Measurements from ENCODE around the gene ATP11B. TPM values are rescaled to one million over a fixed set of nuclear protein-coding genes. Genes with fewer than 3 reads are reported as not detected.

ATP11B gene
- polyA plus RNA-seq, 6 donors from 2014 or later: 21.4 to 41.7 (median 27.8) TPM

DNA sequence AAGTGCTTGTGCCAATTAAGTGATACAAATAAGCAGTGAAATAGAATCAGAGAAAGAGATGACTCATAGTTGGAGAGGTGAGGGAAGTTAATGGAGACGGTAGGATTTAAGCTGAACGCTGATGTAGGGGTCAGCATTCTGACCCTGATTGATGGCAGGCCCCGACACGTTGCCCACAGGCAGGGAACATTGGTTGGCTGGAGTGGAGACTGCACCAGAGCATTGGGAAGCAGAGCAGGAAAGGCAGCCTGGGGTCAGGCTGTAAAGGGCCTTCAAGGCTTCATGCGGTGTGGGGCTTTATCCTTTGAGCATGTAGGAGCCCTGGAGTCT, 118.4 kb downstream of the ATP11B start:
- no peak for ATAC-seq (ENCODE audit: low read depth in 2 of 2)
- H3K9me3 Mint-ChIP-seq: no peaks in the 10 kb centered on the region
- DNase-seq: no peak
- H3K4me1 Mint-ChIP-seq: peaks cover 2 to 4% (median 4%) of the 10 kb centered on the region in 3 donors
- H3K27ac Mint-ChIP-seq: peak overlapping the region in 3 of 6 donors; percentile 23 to 49 (median 38)
- no peaks in the 10 kb centered on the region for H3K27me3 Mint-ChIP-seq
- H3K36me3 Mint-ChIP-seq: peaks cover 0 to under 1% of the 10 kb centered on the region in 2 donors
- no peak overlapping the region for H3K4me3 Mint-ChIP-seq

DNA sequence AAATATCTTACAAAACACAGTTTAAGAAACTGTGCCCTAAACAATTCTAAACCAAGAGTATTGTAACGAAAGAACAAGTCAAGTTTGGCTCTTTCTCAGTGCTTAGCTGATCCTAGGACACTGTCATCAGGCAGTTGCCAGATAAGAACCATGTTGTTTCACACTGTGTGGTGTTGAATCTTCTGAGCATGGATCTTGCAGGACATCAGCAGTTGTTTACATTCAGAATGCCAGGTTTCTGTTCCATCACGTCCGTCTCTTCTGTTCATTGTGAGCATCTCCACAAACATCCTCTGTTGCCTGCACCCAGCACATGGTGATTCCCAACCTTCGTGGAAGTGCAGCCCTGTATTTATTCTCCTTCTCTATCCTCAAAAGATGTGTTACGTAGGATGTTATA, 119.2 kb downstream of the ATP11B start:
- H3K36me3 Mint-ChIP-seq: peaks cover 0 to 7% of the 10 kb centered on the region in 2 donors
- peaks cover 2 to 4% (median 4%) of the 10 kb centered on the region in 3 donors for H3K4me1 Mint-ChIP-seq
- peak overlapping the region in 2 of 6 donors; percentile 34 to 47 for H3K27ac Mint-ChIP-seq

DNA sequence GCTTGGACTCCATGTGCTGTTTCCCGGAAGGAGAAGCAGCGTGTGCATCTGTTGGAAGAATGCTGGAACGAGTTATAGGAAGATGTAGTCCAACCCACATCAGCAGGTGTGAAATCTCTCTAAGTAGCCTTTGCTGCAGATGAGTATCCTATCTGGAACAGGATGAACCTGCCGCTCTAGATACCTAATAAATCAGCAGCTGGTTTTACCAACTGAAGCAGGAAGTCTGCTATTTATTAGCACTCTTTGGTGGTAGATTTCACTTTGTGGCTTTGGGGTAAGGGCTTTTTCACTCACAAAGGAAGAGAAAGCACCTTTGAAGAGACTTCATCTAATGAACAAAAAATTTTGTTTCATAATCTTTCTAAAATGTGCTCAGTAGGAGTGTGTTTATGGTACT, 120.6 kb downstream of the ATP11B start:
- Mint-ChIP-seq H3K9me3 (no peaks in the 10 kb centered on the region), H3K27me3 (no peaks in the 10 kb centered on the region), H3K36me3 (peaks cover 0 to 7% of the 10 kb centered on the region in 2 donors), H3K4me1 (peaks cover 2 to 4% (median 4%) of the 10 kb centered on the region in 3 donors), H3K27ac (peak overlapping the region in 1 of 6 donors; percentile 32), H3K4me3 (no peak overlapping the region)
- ATAC-seq (ENCODE audit: low read depth in 2 of 2) (no peak), DNase-seq (no peak)

More for the DNA sequence above, 119.2 kb downstream of the ATP11B start:
- Mint-ChIP-seq H3K9me3 (no peaks in the 10 kb centered on the region), H3K27me3 (no peaks in the 10 kb centered on the region), H3K4me3 (no peak overlapping the region)
- ATAC-seq (ENCODE audit: low read depth in 2 of 2) (no peak), DNase-seq (no peak)

DNA sequence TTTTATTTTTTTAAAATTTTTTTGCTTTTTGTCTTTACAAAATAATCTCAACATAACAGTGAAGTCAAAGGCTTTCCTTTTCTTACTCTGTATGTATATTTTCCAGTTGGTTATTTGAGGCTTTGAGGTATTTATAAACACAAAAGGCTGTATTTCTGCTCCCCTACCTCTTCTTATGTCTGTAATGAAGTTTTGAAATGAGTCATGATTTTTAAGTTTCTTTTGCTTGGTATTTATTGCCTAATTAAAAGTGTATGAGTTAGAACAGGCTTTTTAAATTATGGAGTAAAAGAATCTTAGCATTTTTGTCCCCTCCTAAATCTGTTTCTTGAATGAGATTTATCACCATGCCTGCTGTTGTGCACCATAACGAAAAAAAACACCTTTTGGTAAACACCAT, 121.0 kb downstream of the ATP11B start:
- Mint-ChIP-seq H3K27me3 (no peaks in the 10 kb centered on the region), H3K36me3 (peaks cover 0 to 7% of the 10 kb centered on the region in 2 donors), H3K27ac (no peak overlapping the region), H3K4me3 (no peak overlapping the region), H3K4me1 (peaks cover 2 to 4% (median 4%) of the 10 kb centered on the region in 3 donors), H3K9me3 (no peaks in the 10 kb centered on the region)
- no peak for ATAC-seq (ENCODE audit: low read depth in 2 of 2)
- no peak for DNase-seq

DNA sequence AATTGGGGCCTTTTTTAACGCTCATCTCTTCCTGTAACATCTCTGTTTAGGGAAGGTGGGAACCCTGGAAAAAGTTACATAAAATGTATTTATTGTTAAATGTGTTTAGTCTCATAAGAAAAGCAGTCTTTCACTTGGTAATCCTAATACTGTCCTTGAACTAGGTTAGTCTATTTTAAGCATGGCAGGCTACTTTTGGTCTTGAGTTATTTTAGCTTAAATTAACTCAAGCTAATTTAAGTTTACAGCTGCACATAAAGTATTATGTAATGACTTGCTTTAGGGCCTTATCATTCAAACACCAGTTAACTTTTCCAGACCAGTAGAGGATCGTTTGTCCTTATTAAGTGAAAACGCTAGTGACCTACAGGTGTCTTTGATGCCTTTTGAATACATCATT, 123.8 kb downstream of the ATP11B start:
- H3K4me3 Mint-ChIP-seq: no peak overlapping the region
- peaks cover 0 to 4% (median 2%) of the 10 kb centered on the region in 3 donors for H3K4me1 Mint-ChIP-seq
- no peaks in the 10 kb centered on the region for H3K27me3 Mint-ChIP-seq
- H3K27ac Mint-ChIP-seq: no peak overlapping the region
- peaks cover 0 to 7% of the 10 kb centered on the region in 2 donors for H3K36me3 Mint-ChIP-seq
- DNase-seq: no peak
- H3K9me3 Mint-ChIP-seq: no peaks in the 10 kb centered on the region
- no peak for ATAC-seq (ENCODE audit: low read depth in 2 of 2)

DNA sequence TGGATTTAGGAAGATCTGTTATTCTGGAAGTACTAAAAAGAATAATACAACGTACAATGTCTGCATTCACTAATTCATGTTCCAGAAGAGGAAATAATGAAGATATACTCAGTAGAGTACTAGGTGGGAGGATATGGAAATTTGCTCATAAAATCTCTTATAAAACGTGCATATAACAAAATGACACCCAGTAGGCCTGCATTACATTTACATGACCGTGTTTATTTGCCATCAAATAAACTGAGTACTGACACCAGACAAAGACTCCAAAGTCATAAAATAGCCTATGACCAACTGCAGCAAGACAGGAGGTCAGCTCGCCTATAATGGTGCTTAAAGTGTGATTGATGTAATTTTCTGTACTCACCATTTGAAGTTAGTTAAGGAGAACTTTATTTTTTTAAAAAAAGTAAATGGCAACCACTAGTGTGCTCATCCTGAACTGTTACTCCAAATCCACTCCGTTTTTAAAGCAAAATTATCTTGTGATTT, 126.6 kb downstream of the ATP11B start:
- Mint-ChIP-seq H3K27me3 (no peaks in the 10 kb centered on the region), H3K36me3 (peaks cover 0 to 16% of the 10 kb centered on the region in 2 donors), H3K4me1 (peaks cover 0 to 6% (median 2%) of the 10 kb centered on the region in 3 donors), H3K4me3 (no peak overlapping the region), H3K9me3 (peaks cover 0 to 1% (median 0%) of the 10 kb centered on the region in 7 donors), H3K27ac (peak overlapping the region in 1 of 6 donors; percentile 28)
- no peak for ATAC-seq (ENCODE audit: low read depth in 2 of 2)
- DNase-seq: no peak

DNA sequence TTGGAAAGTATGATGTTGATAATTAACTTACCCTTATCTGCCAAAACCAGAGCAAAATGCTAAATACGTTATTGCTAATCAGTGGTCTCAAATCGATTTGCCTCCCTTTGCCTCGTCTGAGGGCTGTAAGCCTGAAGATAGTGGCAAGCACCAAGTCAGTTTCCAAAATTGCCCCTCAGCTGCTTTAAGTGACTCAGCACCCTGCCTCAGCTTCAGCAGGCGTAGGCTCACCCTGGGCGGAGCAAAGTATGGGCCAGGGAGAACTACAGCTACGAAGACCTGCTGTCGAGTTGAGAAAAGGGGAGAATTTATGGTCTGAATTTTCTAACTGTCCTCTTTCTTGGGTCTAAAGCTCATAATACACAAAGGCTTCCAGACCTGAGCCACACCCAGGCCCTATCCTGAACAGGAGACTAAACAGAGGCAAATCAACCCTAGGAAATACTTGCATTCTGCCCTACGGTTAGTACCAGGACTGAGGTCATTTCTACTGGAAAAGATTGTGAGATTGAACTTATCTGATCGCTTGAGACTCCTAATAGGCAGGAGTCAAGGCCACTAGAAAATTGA, 127.3 kb downstream of the ATP11B start:
- Mint-ChIP-seq H3K27ac (peak overlapping the region in 1 of 6 donors; percentile 42), H3K27me3 (no peaks in the 10 kb centered on the region), H3K9me3 (peaks cover 0 to 6% (median 0%) of the 10 kb centered on the region in 7 donors), H3K4me1 (peaks cover 0 to 13% (median 9%) of the 10 kb centered on the region in 3 donors), H3K36me3 (peaks cover 0 to 20% of the 10 kb centered on the region in 2 donors), H3K4me3 (no peak overlapping the region)
- ATAC-seq (ENCODE audit: low read depth in 2 of 2) (no peak), DNase-seq (no peak)

DNA sequence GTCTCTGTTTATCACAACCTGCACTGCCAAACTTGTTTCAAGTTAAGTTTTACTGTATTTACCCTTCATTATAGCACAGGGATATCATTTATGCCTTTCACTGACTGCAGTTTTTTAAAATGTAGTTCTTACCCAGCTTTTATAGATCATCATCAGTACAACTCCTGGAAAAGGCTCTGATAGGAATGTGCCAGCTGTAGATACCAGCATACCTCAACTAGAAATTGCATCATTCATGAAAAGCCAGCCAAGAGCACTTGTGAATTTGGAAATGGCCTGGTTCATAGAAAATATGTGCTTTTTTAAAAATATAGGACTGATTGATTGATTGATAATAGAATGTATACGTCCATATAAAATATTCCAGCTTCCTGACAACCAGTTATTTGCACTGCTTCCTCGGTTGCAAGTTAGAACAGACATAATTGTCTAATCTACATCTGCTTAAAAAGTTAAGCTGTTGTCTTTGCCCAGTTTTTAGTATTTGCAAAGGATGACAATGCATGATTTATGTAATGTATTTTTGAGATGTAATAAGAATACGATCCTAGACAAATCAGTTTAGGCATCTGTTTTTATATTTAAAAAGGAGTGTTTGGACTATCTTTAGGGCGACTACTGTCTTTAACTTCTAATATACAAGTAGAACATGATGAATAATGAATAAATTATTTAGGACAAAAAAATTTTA, 128.5 kb downstream of the ATP11B start:
- H3K9me3 Mint-ChIP-seq: peaks cover 0 to 12% (median 1%) of the 10 kb centered on the region in 7 donors
- ATAC-seq (ENCODE audit: low read depth in 2 of 2): no peak
- peak overlapping the region in 1 of 6 donors; percentile 47 for H3K27ac Mint-ChIP-seq
- peaks cover 5 to 17% (median 15%) of the 10 kb centered on the region in 3 donors for H3K4me1 Mint-ChIP-seq
- DNase-seq: no peak
- H3K36me3 Mint-ChIP-seq: peaks cover 0 to 19% of the 10 kb centered on the region in 2 donors
- H3K27me3 Mint-ChIP-seq: no peaks in the 10 kb centered on the region
- H3K4me3 Mint-ChIP-seq: no peak overlapping the region

DNA sequence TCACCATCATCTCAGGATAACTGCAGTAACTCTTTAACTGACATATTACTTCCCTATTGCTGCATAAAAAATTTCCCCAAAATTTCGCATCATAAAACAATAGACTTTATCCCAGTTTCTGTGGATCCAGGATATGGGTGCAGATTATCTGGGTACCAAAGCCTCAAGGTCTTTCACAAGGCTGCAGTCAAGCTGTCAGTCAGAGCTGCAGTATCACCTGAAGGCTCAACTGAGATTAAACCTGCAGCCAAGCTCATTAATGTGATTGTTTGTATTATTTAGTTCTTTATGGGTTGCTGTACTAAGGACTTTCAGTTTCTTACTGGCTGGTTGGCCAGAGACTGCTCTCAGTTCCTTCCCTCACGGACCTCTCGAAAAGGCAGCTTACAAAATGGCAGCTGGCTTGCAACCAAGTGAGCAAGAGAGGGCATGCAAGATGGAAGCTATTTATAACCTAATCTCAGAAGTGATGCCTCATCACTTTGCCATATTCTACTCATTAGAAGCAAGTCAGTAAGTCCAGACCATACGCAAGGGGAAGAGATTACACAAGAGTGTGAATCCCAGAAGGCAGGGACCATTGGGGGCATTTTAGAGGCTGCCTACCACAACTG, 132.1 kb downstream of the ATP11B start:
- H3K27ac Mint-ChIP-seq: peak overlapping the region in 3 of 6 donors; percentile 3 to 54 (median 40)
- DNase-seq: no peak

DNA sequence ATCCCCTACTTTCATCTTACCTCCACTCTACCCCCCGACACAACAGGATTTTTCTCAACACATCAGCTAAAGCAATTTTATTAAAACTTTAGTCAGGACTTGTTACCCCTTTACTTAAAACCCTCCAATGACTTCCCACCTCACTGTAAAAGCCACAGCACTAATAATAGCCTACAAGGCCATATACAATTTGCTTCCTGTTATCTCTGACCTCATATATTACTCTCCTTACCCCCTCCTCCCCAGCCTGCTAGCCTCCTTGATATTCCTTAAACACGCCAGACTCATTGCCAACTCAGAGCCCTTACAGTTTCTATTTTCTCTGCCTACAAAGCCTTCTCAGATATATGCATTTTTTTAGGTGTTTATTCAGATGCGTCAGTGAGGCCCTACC, 132.6 kb downstream of the ATP11B start:
- H3K27me3 Mint-ChIP-seq: no peaks in the 10 kb centered on the region
- no peak for DNase-seq
- peaks cover 7 to 13% of the 10 kb centered on the region in 2 donors for H3K36me3 Mint-ChIP-seq
- H3K27ac Mint-ChIP-seq: peak overlapping the region in 3 of 6 donors; percentile 11 to 62 (median 54)
- peak overlapping the region in 2 of 8 donors; percentile 29 to 42 for H3K4me3 Mint-ChIP-seq
- peaks cover under 1 to 18% (median 5%) of the 10 kb centered on the region in 7 donors for H3K9me3 Mint-ChIP-seq
- no peak for ATAC-seq (ENCODE audit: low read depth in 2 of 2)
- H3K4me1 Mint-ChIP-seq: peaks cover 9 to 17% (median 15%) of the 10 kb centered on the region in 3 donors

More for the DNA sequence above, 132.1 kb downstream of the ATP11B start:
- Mint-ChIP-seq H3K4me3 (no peak overlapping the region), H3K4me1 (peaks cover 9 to 17% (median 15%) of the 10 kb centered on the region in 3 donors), H3K27me3 (no peaks in the 10 kb centered on the region), H3K9me3 (peaks cover 0 to 16% (median 3%) of the 10 kb centered on the region in 7 donors), H3K36me3 (peaks cover 5 to 13% of the 10 kb centered on the region in 2 donors)
- no peak for ATAC-seq (ENCODE audit: low read depth in 2 of 2)

DNA sequence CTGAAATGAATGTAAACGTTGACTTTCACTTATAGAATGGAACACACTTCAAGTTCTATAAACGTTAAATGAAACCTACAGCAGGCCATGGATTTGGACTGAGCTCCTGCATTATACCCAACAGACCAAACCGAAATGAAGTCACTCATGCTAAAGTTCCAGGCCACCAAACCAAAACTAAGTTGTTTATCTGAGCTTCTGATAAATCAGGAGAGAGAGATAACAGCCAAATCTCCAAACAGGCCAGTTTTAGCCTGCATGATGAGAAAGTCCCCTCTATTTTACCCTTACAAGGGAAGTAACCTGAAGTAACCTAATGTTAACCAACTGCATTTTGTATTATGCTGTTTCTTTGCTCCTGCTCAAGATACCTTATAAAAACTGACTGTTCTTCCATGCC, 142.5 kb downstream of the ATP11B start:
- ATAC-seq (ENCODE audit: low read depth in 2 of 2) (no peak), DNase-seq (no peak)
- Mint-ChIP-seq H3K36me3 (peaks cover 8 to 9% of the 10 kb centered on the region in 2 donors), H3K27me3 (no peaks in the 10 kb centered on the region), H3K4me3 (no peak overlapping the region), H3K27ac (peak overlapping the region in 1 of 6 donors; percentile 27), H3K4me1 (peaks cover 0 to 12% (median 6%) of the 10 kb centered on the region in 3 donors), H3K9me3 (peaks cover 4 to 20% (median 16%) of the 10 kb centered on the region in 7 donors)

DNA sequence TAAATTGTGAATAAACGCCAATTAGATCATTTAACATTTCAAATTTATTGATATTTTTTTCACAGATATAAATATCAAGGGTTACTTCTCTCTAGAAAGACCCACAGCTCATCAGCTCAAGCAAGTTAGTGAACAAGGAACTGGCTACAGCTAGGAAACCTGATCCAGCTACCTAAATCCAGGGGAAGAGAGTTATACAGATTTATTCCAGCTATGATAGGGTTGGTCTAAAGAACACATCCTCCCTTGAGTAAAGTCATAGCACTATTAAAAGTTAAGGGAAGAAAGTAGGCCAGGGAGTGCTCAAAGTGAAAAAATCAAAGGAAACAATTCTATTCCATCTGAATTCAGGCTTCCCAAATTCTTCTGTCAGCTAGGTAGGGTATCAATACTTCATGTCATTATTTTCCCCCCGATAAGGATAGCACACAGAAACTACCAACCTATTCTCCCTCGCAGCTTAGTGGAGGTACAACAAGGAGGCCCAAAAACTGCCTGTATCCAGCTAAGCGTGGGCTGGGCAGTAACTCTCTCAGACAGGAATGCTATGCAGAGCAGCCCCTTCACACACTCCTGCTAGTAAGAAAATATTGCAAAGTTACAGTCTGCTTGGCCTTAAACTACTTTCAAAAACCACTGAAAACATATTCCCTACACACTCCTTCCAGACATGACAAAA, 143.1 kb downstream of the ATP11B start:
- Mint-ChIP-seq H3K27me3 (no peaks in the 10 kb centered on the region), H3K4me1 (peaks cover 0 to 12% (median 6%) of the 10 kb centered on the region in 3 donors), H3K9me3 (peaks cover 3 to 16% (median 15%) of the 10 kb centered on the region in 7 donors), H3K4me3 (no peak overlapping the region), H3K36me3 (peaks cover 8 to 9% of the 10 kb centered on the region in 2 donors), H3K27ac (no peak overlapping the region)
- no peak for DNase-seq
- no peak for ATAC-seq (ENCODE audit: low read depth in 2 of 2)

DNA sequence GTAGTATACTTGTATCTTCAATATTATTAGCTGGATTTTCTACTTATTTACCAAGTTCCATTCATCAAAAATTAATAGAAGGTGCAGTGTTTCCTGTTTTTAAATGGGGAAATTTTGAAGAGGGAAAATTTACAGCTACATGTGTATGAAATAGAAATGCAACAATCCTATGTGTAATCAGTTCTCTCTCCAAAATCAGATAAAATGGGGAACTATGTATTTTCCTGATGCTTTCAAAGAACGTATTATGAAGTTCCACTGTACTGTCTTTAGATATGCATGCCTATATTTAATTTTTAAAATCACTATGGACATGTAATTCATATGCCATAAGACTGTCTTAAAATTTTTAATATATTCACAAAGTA, 143.6 kb downstream of the ATP11B start:
- H3K27ac Mint-ChIP-seq: no peak overlapping the region
- ATAC-seq (ENCODE audit: low read depth in 2 of 2) (no peak), DNase-seq (no peak)
- H3K9me3 Mint-ChIP-seq: peaks cover 3 to 14% (median 11%) of the 10 kb centered on the region in 7 donors
- H3K4me3 Mint-ChIP-seq: no peak overlapping the region
- peaks cover 0 to 12% (median 6%) of the 10 kb centered on the region in 3 donors for H3K4me1 Mint-ChIP-seq
- H3K27me3 Mint-ChIP-seq: no peaks in the 10 kb centered on the region
- peaks cover 4 to 6% of the 10 kb centered on the region in 2 donors for H3K36me3 Mint-ChIP-seq
